IMR-90 (cell line): ENCODE data around the gene SLC35G1.

Source experiments
- MAFK ChIP-seq: IDR thresholded peaks from 2 replicates; pipeline ENCODE4 v1.6.1; 2012; ENCODE audit warnings: low read depth, low read length, improper control_type of control experiment
- MAZ ChIP-seq: IDR thresholded peaks from 2 replicates; pipeline ENCODE4 v1.6.1; 2012; ENCODE audit warnings: low read depth, mild to moderate bottlenecking, low read length, improper control_type of control experiment, moderate library complexity, borderline replicate concordance
- MXI1 ChIP-seq: IDR thresholded peaks from 2 replicates; pipeline ENCODE4 v1.6.1; 2012; ENCODE audit warnings: low read depth, mild to moderate bottlenecking, low read length, moderate library complexity, borderline replicate concordance
- RCOR1 ChIP-seq: IDR thresholded peaks from 2 replicates; pipeline ENCODE4 v1.6.1; 2012; ENCODE audit warnings: mild to moderate bottlenecking, low read length, improper control_type of control experiment; ENCODE audit not compliant: insufficient replicate concordance
- SMC3 ChIP-seq: fragments of 150-350 bp; IDR thresholded peaks from 2 replicates; pipeline ENCODE4 v1.6.1; 2016; ENCODE audit warnings: low read depth, mild to moderate bottlenecking, antibody characterized with exemption, low read length, moderate library complexity
- TF ChIP-seq, protein P1 (sequence below): conservative IDR thresholded peaks from 2 replicates; pipeline ENCODE4 v1.5.1; 2012; ENCODE audit warnings: mild to moderate bottlenecking, low read depth, low read length, improper control_type of control experiment

GRCh38 chr10:93897070-93897780 is 3.4 kb downstream of the SLC35G1 start:
- TF ChIP-seq, protein P1, sequence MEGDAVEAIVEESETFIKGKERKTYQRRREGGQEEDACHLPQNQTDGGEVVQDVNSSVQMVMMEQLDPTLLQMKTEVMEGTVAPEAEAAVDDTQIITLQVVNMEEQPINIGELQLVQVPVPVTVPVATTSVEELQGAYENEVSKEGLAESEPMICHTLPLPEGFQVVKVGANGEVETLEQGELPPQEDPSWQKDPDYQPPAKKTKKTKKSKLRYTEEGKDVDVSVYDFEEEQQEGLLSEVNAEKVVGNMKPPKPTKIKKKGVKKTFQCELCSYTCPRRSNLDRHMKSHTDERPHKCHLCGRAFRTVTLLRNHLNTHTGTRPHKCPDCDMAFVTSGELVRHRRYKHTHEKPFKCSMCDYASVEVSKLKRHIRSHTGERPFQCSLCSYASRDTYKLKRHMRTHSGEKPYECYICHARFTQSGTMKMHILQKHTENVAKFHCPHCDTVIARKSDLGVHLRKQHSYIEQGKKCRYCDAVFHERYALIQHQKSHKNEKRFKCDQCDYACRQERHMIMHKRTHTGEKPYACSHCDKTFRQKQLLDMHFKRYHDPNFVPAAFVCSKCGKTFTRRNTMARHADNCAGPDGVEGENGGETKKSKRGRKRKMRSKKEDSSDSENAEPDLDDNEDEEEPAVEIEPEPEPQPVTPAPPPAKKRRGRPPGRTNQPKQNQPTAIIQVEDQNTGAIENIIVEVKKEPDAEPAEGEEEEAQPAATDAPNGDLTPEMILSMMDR, result no peak
- TF ChIP-seq MAFK (no peak), RCOR1 (no peak), MAZ (no peak), SMC3 (no peak), MXI1 (no peak)
